ENCODE data around the gene KAZN.

DNA sequence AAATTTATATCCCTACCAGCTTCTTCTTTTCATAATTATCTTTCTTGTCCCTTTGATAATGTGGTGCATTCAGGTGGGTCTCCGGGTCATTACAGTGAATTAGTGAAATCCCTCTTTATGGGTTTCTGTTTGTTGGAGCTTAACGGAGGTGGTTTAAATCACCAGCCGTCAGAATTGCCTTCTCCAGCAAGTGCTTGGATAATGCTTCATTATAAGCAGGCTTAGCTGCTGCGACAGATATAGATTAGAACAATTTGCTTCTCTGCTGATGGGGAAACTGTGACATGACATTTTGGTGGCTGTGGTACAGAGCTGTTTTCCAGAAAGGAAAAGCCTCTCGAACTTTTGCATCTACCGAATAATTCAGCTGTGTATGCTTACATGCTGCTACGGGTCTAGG, 56.9 kb downstream of the KAZN start:
- TF ChIP-seq, protein P1, sequence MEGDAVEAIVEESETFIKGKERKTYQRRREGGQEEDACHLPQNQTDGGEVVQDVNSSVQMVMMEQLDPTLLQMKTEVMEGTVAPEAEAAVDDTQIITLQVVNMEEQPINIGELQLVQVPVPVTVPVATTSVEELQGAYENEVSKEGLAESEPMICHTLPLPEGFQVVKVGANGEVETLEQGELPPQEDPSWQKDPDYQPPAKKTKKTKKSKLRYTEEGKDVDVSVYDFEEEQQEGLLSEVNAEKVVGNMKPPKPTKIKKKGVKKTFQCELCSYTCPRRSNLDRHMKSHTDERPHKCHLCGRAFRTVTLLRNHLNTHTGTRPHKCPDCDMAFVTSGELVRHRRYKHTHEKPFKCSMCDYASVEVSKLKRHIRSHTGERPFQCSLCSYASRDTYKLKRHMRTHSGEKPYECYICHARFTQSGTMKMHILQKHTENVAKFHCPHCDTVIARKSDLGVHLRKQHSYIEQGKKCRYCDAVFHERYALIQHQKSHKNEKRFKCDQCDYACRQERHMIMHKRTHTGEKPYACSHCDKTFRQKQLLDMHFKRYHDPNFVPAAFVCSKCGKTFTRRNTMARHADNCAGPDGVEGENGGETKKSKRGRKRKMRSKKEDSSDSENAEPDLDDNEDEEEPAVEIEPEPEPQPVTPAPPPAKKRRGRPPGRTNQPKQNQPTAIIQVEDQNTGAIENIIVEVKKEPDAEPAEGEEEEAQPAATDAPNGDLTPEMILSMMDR (IDR thresholded peaks at IDR 0.05 in 8 of 11, conservative IDR thresholded peaks at IDR 0.05 in 3 of 11): no peak
- no peak for TF ChIP-seq POLR2A (IDR thresholded peaks at IDR 0.05)
